SJSA1 (cell line): ENCODE data around the gene SBNO2. TPM values are rescaled to one million over a fixed set of nuclear protein-coding genes. Genes with fewer than 3 reads are reported as not detected.

Source experiments
- DNase-seq, 2 experiments: peaks; one replicate each; pipeline ENCODE4 v3.0.0-alpha.2; 2015 to 2020; ENCODE audit warnings: low spot score in 2 of 2, low read depth in 1 of 2
- H3K27ac ChIP-seq: fragments of 250-450 bp; sonication (Bioruptor Pico); 2 replicates; pipeline ENCODE4 v1.5.1; 2020; ENCODE audit warnings: mild to moderate bottlenecking, moderate library complexity
- H3K27me3 ChIP-seq: fragments of 250-450 bp; sonication (Bioruptor Pico); replicated peaks from 2 replicates; pipeline ENCODE4 v1.5.1; 2020; ENCODE audit warnings: mild to moderate bottlenecking, moderate library complexity
- H3K36me3 ChIP-seq: fragments of 250-450 bp; sonication (Bioruptor Pico); 2 replicates; pipeline ENCODE4 v1.5.1; 2020; ENCODE audit warnings: mild to moderate bottlenecking
- H3K4me1 ChIP-seq: fragments of 250-450 bp; sonication (Bioruptor Pico); replicated peaks from 2 replicates; pipeline ENCODE4 v1.6.1; 2021; ENCODE audit warnings: mild to moderate bottlenecking
- H3K4me3 ChIP-seq: fragments of 250-450 bp; sonication (Bioruptor Pico); 2 replicates; pipeline ENCODE4 v1.5.1; 2020; ENCODE audit warnings: mild to moderate bottlenecking
- H3K9me3 ChIP-seq: fragments of 250-450 bp; sonication (Bioruptor Pico); replicated peaks from 2 replicates; pipeline ENCODE4 v1.5.1; 2020; ENCODE audit warnings: mild to moderate bottlenecking
- total RNA-seq: library from RNA; depleted of rRNA; stranded (reverse); fragments of >200 nt; shearing (Covaris generic); gene quantifications from 2 replicates; pipeline ENCODE4 v1.2.3, GENCODE V29; 2014

Gene SBNO2
- total RNA-seq, 1 experiment from 2014 or later: 24.8 TPM

DNA sequence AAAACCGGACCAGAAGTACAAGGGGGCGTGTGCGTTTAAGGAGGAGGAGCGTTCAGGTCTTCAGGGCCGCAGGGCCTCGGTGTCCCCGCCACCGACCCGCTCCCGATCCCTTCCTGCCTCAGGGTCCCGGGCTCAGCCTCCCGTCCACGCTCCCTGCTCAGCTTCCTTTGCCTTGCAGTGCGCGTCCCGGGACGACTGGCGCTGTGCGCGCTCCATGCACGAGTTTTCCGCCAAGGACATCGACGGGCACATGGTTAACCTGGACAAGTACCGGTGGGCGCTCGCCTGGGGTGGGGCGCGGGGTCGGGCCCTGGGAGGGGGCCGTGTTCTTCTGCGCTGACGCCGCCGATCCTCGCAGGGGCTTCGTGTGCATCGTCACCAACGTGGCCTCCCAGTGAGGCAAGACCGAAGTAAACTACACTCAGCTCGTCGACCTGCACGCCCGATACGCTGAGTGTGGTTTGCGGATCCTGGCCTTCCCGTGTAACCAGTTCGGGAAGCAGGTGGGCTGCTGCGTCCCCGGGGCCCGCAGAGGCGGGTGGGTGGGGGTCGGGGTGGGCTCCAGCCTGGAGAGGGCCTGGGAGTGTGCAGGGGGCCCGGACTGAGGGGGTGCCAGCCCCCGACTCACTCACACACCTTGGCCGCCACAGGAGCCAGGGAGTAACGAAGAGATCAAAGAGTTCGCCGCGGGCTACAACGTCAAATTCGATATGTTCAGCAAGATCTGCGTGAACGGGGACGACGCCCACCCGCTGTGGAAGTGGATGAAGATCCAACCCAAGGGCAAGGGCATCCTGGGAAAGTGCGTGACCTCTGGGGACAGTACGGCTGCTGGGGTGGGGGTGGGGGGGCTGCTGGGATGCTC, 68.8 kb downstream of the SBNO2 start:
- Histone ChIP-seq H3K9me3 (no peaks in the 10 kb centered on the region; the same call in 1 of the 2 replicates), H3K4me3 (peak overlapping the region; percentile 77), H3K27ac (peak overlapping the region; percentile 75), H3K36me3 (peaks cover 47% of the 10 kb centered on the region), H3K4me1 (peaks cover 35% of the 10 kb centered on the region), H3K27me3 (no peaks in the 10 kb centered on the region)
- DNase-seq: no peak

DNA sequence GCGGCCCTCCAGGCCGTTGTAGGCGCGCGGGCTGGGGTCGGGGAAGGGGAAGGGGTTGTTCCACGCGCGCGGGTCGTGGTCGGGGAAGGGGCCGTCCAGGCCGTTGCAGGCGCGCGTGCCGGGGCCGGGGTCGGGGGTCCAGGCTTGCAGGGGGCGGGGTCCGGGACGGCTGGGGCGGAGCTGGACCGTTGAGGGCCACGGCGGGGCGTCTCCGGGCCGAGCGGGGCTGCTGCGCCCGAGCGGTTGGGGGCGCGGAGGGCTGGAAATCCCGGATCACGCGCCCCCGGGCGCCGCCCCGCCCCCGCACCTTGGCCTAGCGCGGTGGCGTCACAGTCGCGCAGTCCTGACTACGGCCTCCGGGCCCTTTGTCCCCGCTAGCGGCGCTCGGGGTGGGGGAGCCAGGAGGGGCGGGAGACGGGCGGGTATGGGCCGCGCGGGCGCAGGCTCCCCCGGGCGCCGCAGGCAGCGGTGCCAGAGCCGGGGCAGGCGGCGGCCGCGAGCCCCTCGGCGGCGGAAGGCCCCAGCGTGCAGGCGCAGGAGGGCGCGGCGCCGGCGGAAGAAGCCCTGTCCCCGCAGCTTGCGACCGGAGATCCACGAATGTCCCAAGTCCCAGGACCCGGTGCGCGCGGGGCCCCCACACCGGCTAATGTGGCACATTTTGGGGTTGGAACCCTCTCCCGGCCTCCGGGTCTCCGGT, 69.6 kb downstream of the SBNO2 start:
- DNase-seq: peak; percentile 60 to 76
- Histone ChIP-seq H3K4me3 (peak overlapping the region; percentile 77), H3K27ac (peak overlapping the region; percentile 75), H3K27me3 (no peaks in the 10 kb centered on the region), H3K9me3 (peaks cover 5% of the 10 kb centered on the region), H3K36me3 (peaks cover 40% of the 10 kb centered on the region), H3K4me1 (peaks cover 35% of the 10 kb centered on the region)

GRCh38 chr19:1103708-1104310, 70.3 kb downstream of the SBNO2 start, which contains the start of gene GPX4:
Gene GPX4 (plus strand): TSS chr19:1103994. CDS start chr19:1104044, 50 bp downstream.
- Histone ChIP-seq H3K4me1 (peaks cover 37% of the 10 kb centered on the region), H3K27me3 (no peaks in the 10 kb centered on the region), H3K4me3 (peak within 1 kb of the TSS; percentile 77), H3K36me3 (peaks cover 35% of the 10 kb centered on the region), H3K9me3 (peaks cover 5% of the 10 kb centered on the region), H3K27ac (peak within 1 kb of the TSS; percentile 79)
- peak; percentile 99 for DNase-seq

GRCh38 chr19:1103132-1103707, 70.8 kb downstream of the SBNO2 start:
- Histone ChIP-seq H3K4me1 (peaks cover 37% of the 10 kb centered on the region), H3K4me3 (no peak overlapping the region), H3K9me3 (peaks cover 5% of the 10 kb centered on the region), H3K27ac (peak overlapping the region; percentile 79), H3K27me3 (no peaks in the 10 kb centered on the region), H3K36me3 (peaks cover 32% of the 10 kb centered on the region)
- no peak for DNase-seq

- Histone ChIP-seq H3K4me1 (peaks cover 37% of the 10 kb centered on the region), H3K27ac (peak overlapping the region; percentile 79), H3K36me3 (peaks cover 28% of the 10 kb centered on the region), H3K9me3 (peaks cover 5% of the 10 kb centered on the region), H3K27me3 (no peaks in the 10 kb centered on the region), H3K4me3 (no peak overlapping the region)
- DNase-seq: peak; percentile 96 to 98
Measured at GRCh38 chr19:1102407-1103131, 71.5 kb downstream of the SBNO2 start.

GRCh38 chr19:1101337-1101698, 72.8 kb downstream of the SBNO2 start:
- H3K4me1 ChIP-seq: peaks cover 37% of the 10 kb centered on the region
- DNase-seq: no peak
- peaks cover 15% of the 10 kb centered on the region for H3K36me3 ChIP-seq
- H3K27me3 ChIP-seq: no peaks in the 10 kb centered on the region
- peak overlapping the region; percentile 79 for H3K27ac ChIP-seq
- H3K9me3 ChIP-seq: peaks cover 5% of the 10 kb centered on the region
- no peak overlapping the region for H3K4me3 ChIP-seq

DNA sequence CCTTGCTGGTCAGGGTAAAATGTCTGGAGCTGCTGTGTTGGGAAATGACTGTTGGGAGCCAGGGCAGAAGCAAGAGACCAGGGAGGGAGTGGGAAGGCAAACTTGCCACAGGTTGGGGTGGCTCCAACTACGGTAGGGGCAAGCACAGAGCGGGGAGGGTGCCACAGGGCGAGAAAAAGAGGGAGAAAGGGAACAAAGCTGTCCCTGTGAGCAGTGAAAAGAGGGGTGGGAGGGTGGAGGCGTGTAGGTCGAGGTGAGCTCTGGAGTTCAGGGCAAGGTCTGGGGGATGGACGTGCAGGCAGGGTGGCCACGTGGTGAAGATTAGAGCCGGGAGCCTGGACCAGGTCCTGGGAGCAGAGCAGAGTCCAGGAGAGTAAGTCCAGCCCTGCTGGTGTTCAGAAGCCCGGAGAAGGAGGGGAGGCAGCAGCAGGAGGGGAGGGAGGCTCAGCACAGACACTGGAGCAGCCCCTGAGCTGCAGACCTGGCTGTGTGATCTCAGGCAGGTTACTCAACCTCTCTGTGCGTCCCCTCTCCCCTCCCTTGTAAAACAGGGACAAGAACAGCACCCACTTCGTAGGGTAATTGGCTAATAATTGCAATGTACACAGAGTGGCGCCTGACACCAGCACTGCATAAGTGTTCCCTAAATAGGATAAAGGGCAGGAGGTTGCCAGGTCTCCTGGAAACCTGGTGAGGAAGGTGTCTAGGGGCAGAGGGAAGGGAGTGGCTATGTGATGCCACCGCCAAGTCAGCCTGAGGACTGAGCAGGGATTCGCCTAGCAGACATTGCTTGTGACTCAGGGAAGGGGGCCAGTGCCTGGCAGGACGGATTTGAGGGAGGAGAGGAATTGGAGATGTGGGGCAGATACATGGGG, 75.7 kb downstream of the SBNO2 start:
- Histone ChIP-seq H3K27ac (no peak overlapping the region), H3K27me3 (no peaks in the 10 kb centered on the region), H3K4me1 (peaks cover 40% of the 10 kb centered on the region), H3K4me3 (no peak overlapping the region), H3K9me3 (peaks cover 5% of the 10 kb centered on the region), H3K36me3 (peaks cover 15% of the 10 kb centered on the region)
- no peak for DNase-seq

DNA sequence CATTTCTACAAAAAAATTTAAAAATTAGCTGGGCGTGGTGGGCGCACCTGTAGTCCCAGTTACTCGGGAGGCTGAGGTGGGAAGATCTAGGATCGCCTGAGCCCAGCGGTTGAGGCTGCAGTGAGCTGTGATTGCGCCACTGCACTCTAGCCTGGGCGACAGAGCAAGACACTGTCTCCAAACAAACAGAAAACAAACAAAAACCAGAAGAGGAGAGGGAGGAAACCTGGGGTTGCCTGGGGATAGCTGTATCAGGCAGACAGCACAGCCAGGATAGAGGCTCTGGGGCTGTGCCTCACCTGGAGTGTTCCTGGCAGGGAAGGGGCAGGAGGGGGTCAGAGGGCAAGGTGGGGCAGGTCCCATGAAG, 76.3 kb downstream of the SBNO2 start:
- H3K9me3 ChIP-seq: peaks cover 5% of the 10 kb centered on the region
- no peak overlapping the region for H3K4me3 ChIP-seq

DNA sequence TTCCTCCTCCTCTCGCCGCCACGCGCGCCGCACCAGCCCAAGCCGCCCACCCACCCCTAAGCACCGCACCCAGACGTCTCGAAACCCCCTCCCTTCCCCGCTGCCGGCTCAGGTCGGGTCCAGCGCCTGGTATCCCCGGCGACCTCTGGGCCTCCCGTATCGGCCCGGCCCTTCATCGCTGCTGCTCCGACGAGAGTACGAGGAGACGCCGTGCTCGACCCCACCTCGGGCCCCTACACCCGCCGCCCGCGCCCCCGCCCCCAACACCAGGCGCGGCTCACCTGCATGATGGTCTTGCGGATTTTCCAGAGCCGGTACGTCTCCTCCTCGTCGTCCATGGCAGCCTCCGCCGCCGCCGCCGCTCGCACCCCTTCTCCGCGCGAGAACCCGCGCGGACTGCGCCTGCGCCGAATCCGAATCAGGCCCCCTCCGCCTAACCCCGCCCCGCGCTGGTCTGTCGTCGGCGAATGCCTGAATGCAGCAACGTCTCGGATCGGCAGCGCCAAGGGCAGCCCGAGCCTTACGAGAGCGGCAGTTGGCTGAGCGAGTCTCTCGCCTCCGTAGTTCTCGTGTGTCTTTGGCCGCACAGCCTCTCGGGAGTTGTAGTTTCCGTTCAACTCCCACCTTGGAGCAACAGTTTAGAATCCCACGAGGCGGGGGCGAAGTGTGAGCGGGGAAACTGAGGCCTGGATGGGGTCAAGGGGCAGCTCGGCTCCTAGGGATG, 78.9 kb downstream of the SBNO2 start, which contains the start of gene POLR2E:
Gene POLR2E (minus strand): TSS at position 398 of the 724 bp plus-strand sequence. CDS start 60 bp downstream, at position 338.
- peak; percentile 97 to 98 for DNase-seq
- Histone ChIP-seq H3K27ac (no peak within 1 kb of the TSS), H3K4me1 (peaks cover 15% of the 10 kb centered on the region), H3K9me3 (peaks cover 4% of the 10 kb centered on the region), H3K36me3 (peaks cover 38% of the 10 kb centered on the region), H3K4me3 (peak within 1 kb of the TSS; percentile 69), H3K27me3 (no peaks in the 10 kb centered on the region)

More for the DNA sequence above, 76.3 kb downstream of the SBNO2 start:
- H3K4me1 ChIP-seq: peaks cover 34% of the 10 kb centered on the region
- H3K27me3 ChIP-seq: no peaks in the 10 kb centered on the region
- DNase-seq: no peak
- H3K27ac ChIP-seq: no peak overlapping the region
- H3K36me3 ChIP-seq: peaks cover 18% of the 10 kb centered on the region

GRCh38 chr19:1094655-1094977, 79.5 kb downstream of the SBNO2 start:
- Histone ChIP-seq H3K36me3 (peaks cover 39% of the 10 kb centered on the region), H3K4me1 (peaks cover 15% of the 10 kb centered on the region), H3K27me3 (no peaks in the 10 kb centered on the region), H3K27ac (no peak overlapping the region), H3K9me3 (no peaks in the 10 kb centered on the region), H3K4me3 (peak overlapping the region; percentile 69)
- no peak for DNase-seq

- H3K4me3 ChIP-seq: peak overlapping the region; percentile 69
- H3K4me1 ChIP-seq: peaks cover 13% of the 10 kb centered on the region
- H3K27ac ChIP-seq: no peak overlapping the region
- DNase-seq: no peak
- H3K27me3 ChIP-seq: no peaks in the 10 kb centered on the region
- peaks cover 46% of the 10 kb centered on the region for H3K36me3 ChIP-seq
- no peaks in the 10 kb centered on the region for H3K9me3 ChIP-seq
Measured at GRCh38 chr19:1093811-1094553, 80.1 kb downstream of the SBNO2 start.
